ENCODE measurements around the gene NANOS2. TPM values are rescaled to one million over a fixed set of nuclear protein-coding genes. Genes with fewer than 3 reads are reported as not detected.

The NANOS2 gene
- total and polyA plus RNA-seq, 4 donors, result not detected

DNA sequence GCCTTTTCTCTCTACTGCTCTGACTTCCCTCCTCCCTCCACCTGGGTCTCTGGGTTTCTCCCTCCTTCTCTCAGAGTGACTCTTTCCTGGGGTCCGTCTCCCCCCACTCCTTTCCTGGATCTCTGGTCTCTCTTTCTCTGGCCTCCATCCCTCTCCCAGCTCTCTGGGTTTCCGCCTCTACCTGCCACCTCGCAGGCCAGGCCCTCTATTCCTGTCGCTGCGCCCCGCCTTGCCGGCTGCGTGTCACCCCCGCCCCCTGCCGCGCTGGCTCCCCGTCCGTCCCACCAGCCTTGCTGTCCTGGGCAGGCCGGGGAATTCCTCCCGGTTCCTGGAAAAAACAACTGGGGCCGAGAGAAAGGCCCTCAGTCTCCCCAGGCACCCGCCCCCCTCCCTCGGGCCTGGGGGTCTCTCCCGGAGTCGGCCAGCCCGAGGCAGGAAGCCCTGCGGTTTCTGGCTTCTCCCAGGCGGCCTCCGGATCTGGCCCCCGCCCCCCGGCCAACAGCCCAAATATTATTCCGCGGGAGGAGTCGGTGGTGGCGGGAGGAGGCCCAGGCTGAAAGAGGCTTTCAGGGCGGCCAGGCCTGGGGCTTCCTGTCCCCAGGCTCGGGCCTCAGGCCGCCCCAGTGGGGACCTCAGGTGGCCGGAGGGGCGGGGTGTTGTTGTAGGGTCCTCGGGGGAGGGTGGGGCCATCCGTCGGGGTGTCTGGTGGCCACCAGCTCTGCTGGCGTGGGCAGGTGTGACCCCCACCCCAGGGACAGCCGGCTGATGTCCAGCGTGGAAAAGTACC lies 38.0 kb downstream of the NANOS2 start:
- DNase-seq (ENCODE audit: low spot score), result no peak
- peak overlapping the region in 1 of 3 donors; percentile 38 for H3K4me3 ChIP-seq (ENCODE audit: low read depth in 1 of 3, low read length in 3 of 3)
- peak overlapping the region; percentile 9 to 78 for H3K9ac ChIP-seq (ENCODE audit: low read depth in 1 of 2, low read length in 2 of 2)
- H3K27me3 ChIP-seq (ENCODE audit: control insufficient read depth in 4 of 4, insufficient read depth in 4 of 4, low read length in 3 of 4), result no peaks in the 10 kb centered on the region
- peaks cover 21 to 78% (median 50%) of the 10 kb centered on the region in 4 donors for H3K4me1 ChIP-seq (ENCODE audit: control insufficient read depth in 4 of 4, insufficient read depth in 4 of 4, low read length in 3 of 4)
- peaks cover 0 to 4% (median 1%) of the 10 kb centered on the region in 4 donors for H3K36me3 ChIP-seq (ENCODE audit: control insufficient read depth in 4 of 4, insufficient read depth in 3 of 4, low read depth in 1 of 4, low read length in 3 of 4)
- peak overlapping the region; percentile 89 to 94 for H3K27ac ChIP-seq (ENCODE audit: low read depth in 1 of 2, low read length in 2 of 2)
- peak in 1 of 2 donors; percentile 45 for TF ChIP-seq EGR1 (IDR thresholded peaks at IDR 0.05; ENCODE audit: low read depth in 2 of 2)
- no peak for TF ChIP-seq FOXA2 (IDR thresholded peaks at IDR 0.05)
- no peak for TF ChIP-seq GABPA (IDR thresholded peaks at IDR 0.05 in 1 of 2, conservative IDR thresholded peaks at IDR 0.05 in 1 of 2)
- no peak for TF ChIP-seq MAX (IDR thresholded peaks at IDR 0.05)
- TF ChIP-seq, protein P1, sequence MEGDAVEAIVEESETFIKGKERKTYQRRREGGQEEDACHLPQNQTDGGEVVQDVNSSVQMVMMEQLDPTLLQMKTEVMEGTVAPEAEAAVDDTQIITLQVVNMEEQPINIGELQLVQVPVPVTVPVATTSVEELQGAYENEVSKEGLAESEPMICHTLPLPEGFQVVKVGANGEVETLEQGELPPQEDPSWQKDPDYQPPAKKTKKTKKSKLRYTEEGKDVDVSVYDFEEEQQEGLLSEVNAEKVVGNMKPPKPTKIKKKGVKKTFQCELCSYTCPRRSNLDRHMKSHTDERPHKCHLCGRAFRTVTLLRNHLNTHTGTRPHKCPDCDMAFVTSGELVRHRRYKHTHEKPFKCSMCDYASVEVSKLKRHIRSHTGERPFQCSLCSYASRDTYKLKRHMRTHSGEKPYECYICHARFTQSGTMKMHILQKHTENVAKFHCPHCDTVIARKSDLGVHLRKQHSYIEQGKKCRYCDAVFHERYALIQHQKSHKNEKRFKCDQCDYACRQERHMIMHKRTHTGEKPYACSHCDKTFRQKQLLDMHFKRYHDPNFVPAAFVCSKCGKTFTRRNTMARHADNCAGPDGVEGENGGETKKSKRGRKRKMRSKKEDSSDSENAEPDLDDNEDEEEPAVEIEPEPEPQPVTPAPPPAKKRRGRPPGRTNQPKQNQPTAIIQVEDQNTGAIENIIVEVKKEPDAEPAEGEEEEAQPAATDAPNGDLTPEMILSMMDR (IDR thresholded peaks at IDR 0.05; ENCODE audit: low read depth, low read length, missing input control), result no peak
- TF ChIP-seq YY1 (IDR thresholded peaks at IDR 0.05), result peak; percentile 51
- no peak for TF ChIP-seq HNF4A (conservative IDR thresholded peaks at IDR 0.05)
- TF ChIP-seq FOXA1 (IDR thresholded peaks at IDR 0.05), result no peak
- TF ChIP-seq, protein P2, sequence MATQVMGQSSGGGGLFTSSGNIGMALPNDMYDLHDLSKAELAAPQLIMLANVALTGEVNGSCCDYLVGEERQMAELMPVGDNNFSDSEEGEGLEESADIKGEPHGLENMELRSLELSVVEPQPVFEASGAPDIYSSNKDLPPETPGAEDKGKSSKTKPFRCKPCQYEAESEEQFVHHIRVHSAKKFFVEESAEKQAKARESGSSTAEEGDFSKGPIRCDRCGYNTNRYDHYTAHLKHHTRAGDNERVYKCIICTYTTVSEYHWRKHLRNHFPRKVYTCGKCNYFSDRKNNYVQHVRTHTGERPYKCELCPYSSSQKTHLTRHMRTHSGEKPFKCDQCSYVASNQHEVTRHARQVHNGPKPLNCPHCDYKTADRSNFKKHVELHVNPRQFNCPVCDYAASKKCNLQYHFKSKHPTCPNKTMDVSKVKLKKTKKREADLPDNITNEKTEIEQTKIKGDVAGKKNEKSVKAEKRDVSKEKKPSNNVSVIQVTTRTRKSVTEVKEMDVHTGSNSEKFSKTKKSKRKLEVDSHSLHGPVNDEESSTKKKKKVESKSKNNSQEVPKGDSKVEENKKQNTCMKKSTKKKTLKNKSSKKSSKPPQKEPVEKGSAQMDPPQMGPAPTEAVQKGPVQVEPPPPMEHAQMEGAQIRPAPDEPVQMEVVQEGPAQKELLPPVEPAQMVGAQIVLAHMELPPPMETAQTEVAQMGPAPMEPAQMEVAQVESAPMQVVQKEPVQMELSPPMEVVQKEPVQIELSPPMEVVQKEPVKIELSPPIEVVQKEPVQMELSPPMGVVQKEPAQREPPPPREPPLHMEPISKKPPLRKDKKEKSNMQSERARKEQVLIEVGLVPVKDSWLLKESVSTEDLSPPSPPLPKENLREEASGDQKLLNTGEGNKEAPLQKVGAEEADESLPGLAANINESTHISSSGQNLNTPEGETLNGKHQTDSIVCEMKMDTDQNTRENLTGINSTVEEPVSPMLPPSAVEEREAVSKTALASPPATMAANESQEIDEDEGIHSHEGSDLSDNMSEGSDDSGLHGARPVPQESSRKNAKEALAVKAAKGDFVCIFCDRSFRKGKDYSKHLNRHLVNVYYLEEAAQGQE (IDR thresholded peaks at IDR 0.05), result peak; percentile 26
- TF ChIP-seq RXRA (IDR thresholded peaks at IDR 0.05), result no peak
- no peak for TF ChIP-seq TAF1 (conservative IDR thresholded peaks at IDR 0.05)
- no peak for TF ChIP-seq JUND (IDR thresholded peaks at IDR 0.05)
- TF ChIP-seq NR2F2 (IDR thresholded peaks at IDR 0.05), result no peak
- peak in 1 of 2 donors; percentile 35 for TF ChIP-seq RAD21 (IDR thresholded peaks at IDR 0.05)
- TF ChIP-seq, protein P3, sequence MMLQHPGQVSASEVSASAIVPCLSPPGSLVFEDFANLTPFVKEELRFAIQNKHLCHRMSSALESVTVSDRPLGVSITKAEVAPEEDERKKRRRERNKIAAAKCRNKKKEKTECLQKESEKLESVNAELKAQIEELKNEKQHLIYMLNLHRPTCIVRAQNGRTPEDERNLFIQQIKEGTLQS (IDR thresholded peaks at IDR 0.05), result no peak
- no peak for TF ChIP-seq HNF4G (IDR thresholded peaks at IDR 0.05)
- peak; percentile 26 for TF ChIP-seq SP1 (IDR thresholded peaks at IDR 0.05)
- TF ChIP-seq ZBTB33 (IDR thresholded peaks at IDR 0.05), result no peak
- H3K9me3 ChIP-seq (ENCODE audit: control insufficient read depth in 4 of 4, low read length in 3 of 4), result no peaks in the 10 kb centered on the region
- WGBS, result 4% methylated on average over 41 of the region's 41 CpGs
